ENCODE measurements around the gene IL19. TPM values are rescaled to one million over a fixed set of nuclear protein-coding genes. Genes with fewer than 3 reads are reported as not detected.

IL19 gene
- total RNA-seq, 6 donors from 2014 or later: not detected

DNA sequence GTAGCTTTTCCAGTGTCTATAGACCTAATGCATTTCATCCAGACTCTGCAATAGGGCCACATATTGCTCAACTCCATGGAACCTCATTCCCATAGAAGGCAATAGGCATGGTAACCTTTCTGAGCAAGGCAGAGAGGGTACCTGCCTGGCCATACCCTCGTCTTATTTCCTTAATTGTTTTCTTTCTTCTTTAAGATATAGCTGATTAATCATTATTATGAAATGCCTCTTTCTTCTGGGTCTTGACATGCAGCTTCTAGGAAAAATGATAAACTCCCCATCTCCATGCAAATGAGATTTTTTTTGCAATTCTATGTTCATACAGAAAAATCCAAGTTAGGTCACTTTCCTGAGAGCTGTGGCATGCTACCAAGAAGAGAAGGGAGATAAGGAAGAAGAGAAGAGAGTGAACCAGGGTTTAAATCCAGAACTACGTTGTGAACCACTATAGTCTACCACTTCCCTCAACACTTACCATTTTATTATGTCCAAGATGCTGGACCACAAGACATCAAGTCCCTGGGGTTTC is 61.8 kb downstream of the IL19 start:
- peaks cover 0 to 9% (median 2%) of the 10 kb centered on the region in 4 donors for H3K4me1 ChIP-seq
- H3K9me3 ChIP-seq: no peaks in the 10 kb centered on the region
- 43 to 46% methylated on average over 2 of the region's 2 CpGs for WGBS, 2 donors
- TF ChIP-seq, protein P1, sequence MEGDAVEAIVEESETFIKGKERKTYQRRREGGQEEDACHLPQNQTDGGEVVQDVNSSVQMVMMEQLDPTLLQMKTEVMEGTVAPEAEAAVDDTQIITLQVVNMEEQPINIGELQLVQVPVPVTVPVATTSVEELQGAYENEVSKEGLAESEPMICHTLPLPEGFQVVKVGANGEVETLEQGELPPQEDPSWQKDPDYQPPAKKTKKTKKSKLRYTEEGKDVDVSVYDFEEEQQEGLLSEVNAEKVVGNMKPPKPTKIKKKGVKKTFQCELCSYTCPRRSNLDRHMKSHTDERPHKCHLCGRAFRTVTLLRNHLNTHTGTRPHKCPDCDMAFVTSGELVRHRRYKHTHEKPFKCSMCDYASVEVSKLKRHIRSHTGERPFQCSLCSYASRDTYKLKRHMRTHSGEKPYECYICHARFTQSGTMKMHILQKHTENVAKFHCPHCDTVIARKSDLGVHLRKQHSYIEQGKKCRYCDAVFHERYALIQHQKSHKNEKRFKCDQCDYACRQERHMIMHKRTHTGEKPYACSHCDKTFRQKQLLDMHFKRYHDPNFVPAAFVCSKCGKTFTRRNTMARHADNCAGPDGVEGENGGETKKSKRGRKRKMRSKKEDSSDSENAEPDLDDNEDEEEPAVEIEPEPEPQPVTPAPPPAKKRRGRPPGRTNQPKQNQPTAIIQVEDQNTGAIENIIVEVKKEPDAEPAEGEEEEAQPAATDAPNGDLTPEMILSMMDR (IDR thresholded peaks at IDR 0.05): no peak
- no peak for TF ChIP-seq POLR2A (IDR thresholded peaks at IDR 0.05)
- TF ChIP-seq EP300 (IDR thresholded peaks at IDR 0.05): no peak
- TF ChIP-seq POLR2AphosphoS5 (IDR thresholded peaks at IDR 0.05): no peak
- DNase-seq (no peak), ATAC-seq (ENCODE audit: low FRiP score in 2 of 2) (no peak)
- H3K27ac ChIP-seq: no peak overlapping the region
- no peak overlapping the region for H3K4me3 ChIP-seq
- H3K27me3 ChIP-seq: no peaks in the 10 kb centered on the region
- no peaks in the 10 kb centered on the region for H3K36me3 ChIP-seq

DNA sequence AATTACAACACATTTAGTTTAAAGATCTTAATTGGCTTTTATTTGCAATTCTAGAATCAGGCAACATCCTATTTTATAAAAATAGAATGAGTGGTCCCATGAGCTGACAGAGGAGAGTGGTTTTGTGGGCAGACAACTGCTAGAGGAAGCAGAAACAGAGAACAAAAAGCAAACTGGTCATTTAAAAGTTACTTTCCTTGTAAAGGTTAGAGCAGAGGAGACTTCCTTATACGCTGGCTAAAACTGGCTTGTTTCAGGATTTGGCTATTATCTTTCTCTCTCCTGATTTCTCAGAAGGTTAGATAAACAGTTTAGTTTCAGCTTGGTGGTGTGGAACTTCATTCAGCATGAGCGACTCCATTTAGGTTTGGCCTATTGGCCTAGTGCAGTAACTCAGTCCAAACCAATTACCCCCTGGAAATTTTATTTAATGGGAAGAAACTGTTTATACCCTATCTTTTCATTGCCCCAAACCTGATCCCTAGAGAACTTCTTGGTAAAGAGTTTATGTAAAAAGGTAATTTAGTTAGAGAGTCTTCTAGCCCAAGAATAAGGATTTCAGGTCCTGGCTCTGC is 62.6 kb downstream of the IL19 start:
- peaks cover 0 to 9% (median 2%) of the 10 kb centered on the region in 4 donors for H3K4me1 ChIP-seq
- H3K36me3 ChIP-seq: no peaks in the 10 kb centered on the region
- H3K4me3 ChIP-seq: no peak overlapping the region
- no peaks in the 10 kb centered on the region for H3K9me3 ChIP-seq
- no peak for ATAC-seq (ENCODE audit: low FRiP score in 2 of 2)
- DNase-seq: no peak
- no peak for TF ChIP-seq EP300 (IDR thresholded peaks at IDR 0.05)
- TF ChIP-seq POLR2A (IDR thresholded peaks at IDR 0.05): no peak
- TF ChIP-seq, protein P1 (IDR thresholded peaks at IDR 0.05): no peak
- TF ChIP-seq POLR2AphosphoS5 (IDR thresholded peaks at IDR 0.05): no peak
- no peaks in the 10 kb centered on the region for H3K27me3 ChIP-seq
- no peak overlapping the region for H3K27ac ChIP-seq
- 67 to 69% methylated on average over 2 of the region's 2 CpGs for WGBS, 2 donors

DNA sequence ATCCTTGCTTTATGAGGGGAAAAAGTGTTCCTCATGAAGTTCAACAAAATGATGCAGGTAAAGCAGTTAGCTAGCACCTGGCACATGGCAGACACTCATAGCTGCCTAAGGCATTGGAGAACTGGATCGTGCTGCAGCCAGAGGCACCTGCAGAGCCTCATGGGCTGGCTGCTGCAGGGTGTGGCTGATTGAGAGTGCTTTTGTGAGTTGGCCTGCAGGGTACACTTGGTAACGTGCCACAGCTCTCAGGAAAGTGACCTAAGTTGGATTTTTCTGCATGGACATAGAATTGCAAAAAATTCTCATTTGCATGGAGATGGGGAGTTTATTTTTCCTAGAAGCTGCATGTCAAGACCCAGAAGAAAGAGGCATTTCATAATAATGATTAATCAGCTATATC is 63.2 kb downstream of the IL19 start:
- DNase-seq (peak in 1 of 2 donors; percentile 73), ATAC-seq (ENCODE audit: low FRiP score in 2 of 2) (no peak)
- Histone ChIP-seq H3K27ac (no peak overlapping the region), H3K9me3 (no peaks in the 10 kb centered on the region), H3K27me3 (no peaks in the 10 kb centered on the region), H3K4me1 (peaks cover 0 to 9% (median 2%) of the 10 kb centered on the region in 4 donors), H3K4me3 (no peak overlapping the region), H3K36me3 (no peaks in the 10 kb centered on the region)
- TF ChIP-seq EP300 (IDR thresholded peaks at IDR 0.05) (no peak), POLR2AphosphoS5 (IDR thresholded peaks at IDR 0.05) (no peak), POLR2A (IDR thresholded peaks at IDR 0.05) (no peak)
- TF ChIP-seq, protein P1 (IDR thresholded peaks at IDR 0.05): no peak
- WGBS, 2 donors: 36 to 51% methylated on average over 2 of the region's 2 CpGs

DNA sequence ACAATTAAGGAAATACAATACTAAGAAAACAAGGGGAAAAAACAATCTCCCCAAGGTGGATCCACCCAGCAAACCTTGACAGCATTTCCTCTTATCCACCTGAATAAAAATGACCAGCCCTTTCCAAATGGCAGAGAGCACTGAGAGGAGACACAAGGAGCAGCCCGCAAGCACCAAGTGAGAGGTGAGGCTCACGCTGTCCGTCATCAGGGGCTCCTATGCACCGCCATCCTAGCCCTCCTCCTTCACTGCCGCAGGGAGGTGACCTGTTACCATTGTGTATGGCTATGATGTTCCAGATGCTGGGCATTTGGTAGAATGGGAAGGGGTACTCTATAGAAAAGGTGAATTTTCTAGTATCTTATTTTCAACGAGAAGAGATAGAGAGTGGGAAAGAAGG is 63.6 kb downstream of the IL19 start:
- no peak overlapping the region for H3K4me3 ChIP-seq
- ATAC-seq (ENCODE audit: low FRiP score in 2 of 2): no peak
- TF ChIP-seq, protein P1 (IDR thresholded peaks at IDR 0.05): no peak
- TF ChIP-seq EP300 (IDR thresholded peaks at IDR 0.05): no peak
- no peak for TF ChIP-seq POLR2A (IDR thresholded peaks at IDR 0.05)
- no peak for TF ChIP-seq POLR2AphosphoS5 (IDR thresholded peaks at IDR 0.05)
- no peaks in the 10 kb centered on the region for H3K36me3 ChIP-seq
- WGBS, 2 donors: 90 to 91% methylated on average over 6 of the region's 6 CpGs
- peaks cover 0 to 9% (median 2%) of the 10 kb centered on the region in 4 donors for H3K4me1 ChIP-seq
- H3K27ac ChIP-seq: no peak overlapping the region
- DNase-seq: peak in 1 of 2 donors; percentile 6
- H3K27me3 ChIP-seq: no peaks in the 10 kb centered on the region
- H3K9me3 ChIP-seq: no peaks in the 10 kb centered on the region

DNA sequence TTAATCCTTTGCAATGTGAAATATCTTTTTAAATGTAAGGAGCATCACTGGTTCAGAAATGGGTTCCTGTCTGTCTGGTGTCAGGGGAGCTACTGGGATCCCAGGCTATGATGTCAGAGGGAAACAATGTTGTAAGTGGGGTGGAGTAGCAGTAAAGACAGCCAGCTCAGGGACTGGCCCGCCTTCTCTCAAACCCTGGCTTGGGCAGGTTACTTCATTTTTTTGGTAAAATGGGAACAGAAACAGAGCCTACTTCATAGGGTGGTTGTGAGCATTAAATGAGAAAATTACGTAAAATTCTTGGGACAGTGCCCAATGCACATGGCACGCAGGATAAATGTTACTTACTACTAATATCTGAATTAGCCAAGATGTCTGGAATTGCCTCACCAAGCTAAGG is 64.1 kb downstream of the IL19 start:
- Histone ChIP-seq H3K27me3 (no peaks in the 10 kb centered on the region), H3K9me3 (no peaks in the 10 kb centered on the region), H3K4me3 (no peak overlapping the region), H3K36me3 (no peaks in the 10 kb centered on the region), H3K4me1 (peaks cover 0 to 9% (median 2%) of the 10 kb centered on the region in 4 donors), H3K27ac (no peak overlapping the region)
- DNase-seq: peak in 1 of 2 donors; percentile 58
- TF ChIP-seq POLR2AphosphoS5 (IDR thresholded peaks at IDR 0.05) (no peak), EP300 (IDR thresholded peaks at IDR 0.05) (no peak), POLR2A (IDR thresholded peaks at IDR 0.05) (no peak)
- TF ChIP-seq, protein P1 (IDR thresholded peaks at IDR 0.05): no peak
- 56 to 59% methylated on average over 3 of the region's 3 CpGs for WGBS, 2 donors
- peak; percentile 8 to 92 for ATAC-seq (ENCODE audit: low FRiP score in 2 of 2)

All from upper lobe of left lung (tissue), 6 donors.